ENCODE measurements around the gene NPIPA1.
"Not testable (repeated sequence)": the region's sequence is repeated elsewhere in the genome, so short reads cannot be mapped to it uniquely, and the experiment has no call there.

Gene NPIPA1

DNA sequence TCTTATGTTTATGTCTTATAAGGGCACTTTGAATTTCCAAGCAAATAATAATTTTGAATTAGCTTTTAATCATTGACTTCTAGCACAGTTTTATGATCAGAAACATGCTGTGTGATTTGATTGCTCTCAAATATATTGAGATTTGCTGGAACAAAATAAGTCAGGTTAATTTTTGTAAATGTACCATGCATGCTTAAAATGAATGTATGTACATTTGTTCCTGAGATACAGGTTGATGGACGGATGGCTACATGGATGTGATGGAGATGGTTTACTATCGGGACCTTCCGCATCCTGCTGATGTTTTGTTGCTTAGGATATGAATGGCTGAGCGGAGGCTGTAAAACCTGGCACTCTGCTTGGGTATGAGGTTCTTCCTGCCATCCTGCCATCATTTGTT, at the start of gene NPIPA1:
Gene NPIPA1 (plus strand): TSS at position 301 of the 400 bp plus-strand sequence. CDS start 0 bp downstream, at position 301.
- not testable (repeated sequence) for H3K9me3 ChIP-seq (ENCODE audit: severe bottlenecking); ATAC-seq (ENCODE audit: low read depth); H3K27me3 ChIP-seq (ENCODE audit: insufficient read depth, poor library complexity, severe bottlenecking); H3K27ac ChIP-seq (ENCODE audit: poor library complexity, severe bottlenecking); H3K4me3 ChIP-seq (ENCODE audit: severe bottlenecking); H3K36me3 ChIP-seq (ENCODE audit: low read depth); H3K4me1 ChIP-seq (ENCODE audit: insufficient read depth, poor library complexity, severe bottlenecking); DNase-seq (ENCODE audit: low spot score)

DNA sequence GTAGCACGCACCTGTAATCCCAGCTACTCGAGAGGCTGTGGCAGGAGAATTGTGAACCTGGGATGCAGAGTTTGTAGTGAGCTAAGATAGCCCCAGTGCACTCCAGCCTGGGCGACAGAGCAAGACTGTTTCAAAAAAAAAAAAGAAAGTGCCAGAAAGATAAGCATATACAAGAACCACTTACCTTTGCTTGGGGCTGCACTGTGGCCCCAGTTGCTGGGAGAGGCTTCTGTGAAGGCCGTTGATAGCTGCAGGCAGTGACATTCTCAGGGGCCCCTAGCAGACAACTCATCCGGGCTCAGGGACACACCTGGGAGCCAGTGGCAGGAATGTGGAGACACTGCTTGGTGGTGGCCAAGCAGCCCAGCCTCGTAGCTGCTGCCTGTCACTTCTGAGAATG, 45.1 kb upstream of the NPIPA1 start:
- not testable (repeated sequence) for DNase-seq (ENCODE audit: low spot score); H3K9me3 ChIP-seq (ENCODE audit: severe bottlenecking); H3K27me3 ChIP-seq (ENCODE audit: insufficient read depth, poor library complexity, severe bottlenecking); H3K27ac ChIP-seq (ENCODE audit: poor library complexity, severe bottlenecking); H3K4me3 ChIP-seq (ENCODE audit: severe bottlenecking); H3K4me1 ChIP-seq (ENCODE audit: insufficient read depth, poor library complexity, severe bottlenecking); H3K36me3 ChIP-seq (ENCODE audit: low read depth); ATAC-seq (ENCODE audit: low read depth)

DNA sequence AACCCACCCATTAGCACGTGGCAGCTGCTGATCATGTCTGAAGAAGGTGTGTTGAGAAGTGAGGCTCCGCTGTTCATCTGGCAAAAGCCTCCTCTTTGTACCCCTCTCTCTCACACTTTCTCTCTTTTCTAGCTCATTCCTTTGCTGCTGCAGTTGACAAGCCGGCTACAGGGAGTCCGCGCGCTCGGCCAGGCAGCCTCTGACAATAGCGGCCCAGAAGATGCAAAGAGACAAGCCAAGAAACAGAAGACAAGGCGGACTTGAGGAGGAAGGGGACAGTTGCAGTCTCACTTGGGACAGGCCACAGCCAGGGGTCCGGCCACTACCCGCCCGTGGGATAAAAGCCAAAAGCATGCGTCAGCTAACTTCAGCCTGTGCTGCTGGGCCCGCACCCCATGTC, 41.9 kb upstream of the NPIPA1 start:
- not testable (repeated sequence) for H3K4me1 ChIP-seq (ENCODE audit: insufficient read depth, poor library complexity, severe bottlenecking); DNase-seq (ENCODE audit: low spot score); H3K36me3 ChIP-seq (ENCODE audit: low read depth); H3K4me3 ChIP-seq (ENCODE audit: severe bottlenecking); H3K9me3 ChIP-seq (ENCODE audit: severe bottlenecking); H3K27me3 ChIP-seq (ENCODE audit: insufficient read depth, poor library complexity, severe bottlenecking); H3K27ac ChIP-seq (ENCODE audit: poor library complexity, severe bottlenecking); ATAC-seq (ENCODE audit: low read depth)

DNA sequence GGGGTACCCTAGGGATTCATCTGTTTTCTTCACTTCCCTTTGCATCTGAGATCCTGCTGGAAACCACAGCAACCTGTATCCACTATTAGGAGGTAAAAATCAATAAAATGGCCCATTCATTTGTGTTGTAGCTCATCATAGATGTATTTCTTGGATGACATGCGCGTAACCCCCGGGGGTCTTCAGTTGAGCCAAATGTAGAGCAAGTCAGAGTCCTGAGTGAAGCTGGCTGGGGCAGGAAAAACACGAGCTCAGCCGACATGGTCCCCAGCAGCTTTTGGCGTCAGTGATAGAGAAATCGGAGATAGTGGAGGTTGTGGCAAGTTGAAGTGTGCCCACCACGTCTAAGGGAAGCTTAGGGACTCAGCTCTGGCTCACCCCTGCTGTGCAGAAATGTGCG, 41.2 kb upstream of the NPIPA1 start:
- not testable (repeated sequence) for H3K27ac ChIP-seq (ENCODE audit: poor library complexity, severe bottlenecking); H3K36me3 ChIP-seq (ENCODE audit: low read depth); H3K4me3 ChIP-seq (ENCODE audit: severe bottlenecking); DNase-seq (ENCODE audit: low spot score); H3K9me3 ChIP-seq (ENCODE audit: severe bottlenecking); H3K4me1 ChIP-seq (ENCODE audit: insufficient read depth, poor library complexity, severe bottlenecking); H3K27me3 ChIP-seq (ENCODE audit: insufficient read depth, poor library complexity, severe bottlenecking); ATAC-seq (ENCODE audit: low read depth)

DNA sequence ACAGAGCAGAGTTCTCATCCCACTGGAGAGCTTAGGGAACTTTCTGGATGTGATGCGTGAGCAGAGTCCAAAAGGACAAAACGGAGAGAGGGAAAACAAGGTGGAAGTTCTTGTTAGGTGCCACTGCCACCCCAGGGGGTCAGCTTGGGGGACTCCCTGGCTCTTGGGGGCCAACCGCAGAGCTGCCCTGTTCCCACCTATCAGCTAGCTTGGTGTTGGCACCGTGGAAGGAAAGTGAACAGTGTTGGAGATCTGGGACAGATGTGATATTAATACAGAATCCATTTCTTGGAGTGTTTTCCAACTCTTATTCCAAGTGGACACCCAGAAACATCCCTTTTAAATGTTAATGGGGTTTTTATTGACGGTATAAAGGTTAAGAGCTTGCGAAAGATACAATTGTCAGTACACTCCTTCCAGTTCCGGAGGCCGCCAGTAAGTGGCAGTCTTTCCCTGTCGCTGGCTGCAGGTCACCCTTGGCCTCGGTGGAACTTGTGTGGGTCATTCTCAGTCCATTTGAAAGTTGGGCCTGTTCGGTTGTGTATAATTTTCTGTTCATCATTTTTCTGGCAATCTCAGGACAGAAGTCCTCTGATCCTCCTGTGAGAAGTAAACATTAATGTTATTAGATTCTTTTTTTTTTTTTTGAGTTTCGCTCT, 40.1 kb upstream of the NPIPA1 start:
- H3K4me3 ChIP-seq (ENCODE audit: severe bottlenecking); H3K4me1 ChIP-seq (ENCODE audit: insufficient read depth, poor library complexity, severe bottlenecking); H3K27ac ChIP-seq (ENCODE audit: poor library complexity, severe bottlenecking); H3K27me3 ChIP-seq (ENCODE audit: insufficient read depth, poor library complexity, severe bottlenecking); ATAC-seq (ENCODE audit: low read depth); H3K36me3 ChIP-seq (ENCODE audit: low read depth); H3K9me3 ChIP-seq (ENCODE audit: severe bottlenecking); DNase-seq (ENCODE audit: low spot score): not testable (repeated sequence)

GRCh38 chr16:14898162-14898561, 39.1 kb upstream of the NPIPA1 start:
- H3K4me1 ChIP-seq (ENCODE audit: insufficient read depth, poor library complexity, severe bottlenecking); DNase-seq (ENCODE audit: low spot score); ATAC-seq (ENCODE audit: low read depth); H3K36me3 ChIP-seq (ENCODE audit: low read depth); H3K27me3 ChIP-seq (ENCODE audit: insufficient read depth, poor library complexity, severe bottlenecking); H3K9me3 ChIP-seq (ENCODE audit: severe bottlenecking); H3K4me3 ChIP-seq (ENCODE audit: severe bottlenecking); H3K27ac ChIP-seq (ENCODE audit: poor library complexity, severe bottlenecking): not testable (repeated sequence)

DNA sequence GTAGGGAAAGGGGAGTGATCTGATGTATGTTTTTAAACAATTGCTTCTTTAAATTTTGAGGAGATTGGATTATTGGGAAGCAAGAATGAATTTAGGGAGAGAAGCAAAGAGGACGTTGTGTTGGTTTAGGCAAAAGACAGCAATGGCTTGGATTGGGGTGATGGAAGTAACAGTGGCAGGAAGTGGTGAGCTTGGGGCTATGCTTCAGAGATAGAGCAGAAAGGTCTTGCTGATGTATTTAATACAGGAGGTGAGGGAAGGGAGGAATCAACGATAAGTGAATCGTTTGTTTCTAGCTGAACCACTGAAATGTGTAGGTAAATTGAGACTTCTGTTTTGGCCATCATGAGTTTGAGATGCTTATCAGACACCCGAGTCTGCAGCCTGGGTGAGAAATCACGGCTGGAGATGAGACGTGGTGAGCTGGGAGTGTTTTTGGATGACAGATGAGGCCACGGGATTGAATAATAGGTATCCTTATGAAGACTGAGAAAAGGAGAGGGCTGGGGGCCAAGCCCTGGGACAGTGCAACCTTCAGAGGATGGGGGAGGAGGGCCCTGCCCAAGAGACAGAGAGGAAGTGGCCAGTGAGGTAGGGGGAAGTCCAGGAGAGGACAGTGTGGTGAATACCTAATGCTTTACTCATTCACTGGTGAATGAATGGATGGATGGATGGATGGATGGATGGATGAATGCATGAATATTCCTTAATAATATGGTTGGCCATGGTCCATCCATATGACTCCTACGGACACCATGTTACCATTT, 33.9 kb upstream of the NPIPA1 start:
- not testable (repeated sequence) for H3K27ac ChIP-seq (ENCODE audit: poor library complexity, severe bottlenecking); ATAC-seq (ENCODE audit: low read depth); H3K27me3 ChIP-seq (ENCODE audit: insufficient read depth, poor library complexity, severe bottlenecking); H3K4me1 ChIP-seq (ENCODE audit: insufficient read depth, poor library complexity, severe bottlenecking); H3K9me3 ChIP-seq (ENCODE audit: severe bottlenecking); H3K4me3 ChIP-seq (ENCODE audit: severe bottlenecking); H3K36me3 ChIP-seq (ENCODE audit: low read depth)
- peak; percentile 35 for DNase-seq (ENCODE audit: low spot score)

GRCh38 chr16:14909744-14910143, 27.5 kb upstream of the NPIPA1 start:
- DNase-seq (ENCODE audit: low spot score); H3K4me1 ChIP-seq (ENCODE audit: insufficient read depth, poor library complexity, severe bottlenecking); H3K9me3 ChIP-seq (ENCODE audit: severe bottlenecking); H3K36me3 ChIP-seq (ENCODE audit: low read depth); ATAC-seq (ENCODE audit: low read depth); H3K4me3 ChIP-seq (ENCODE audit: severe bottlenecking); H3K27me3 ChIP-seq (ENCODE audit: insufficient read depth, poor library complexity, severe bottlenecking); H3K27ac ChIP-seq (ENCODE audit: poor library complexity, severe bottlenecking): not testable (repeated sequence)

DNA sequence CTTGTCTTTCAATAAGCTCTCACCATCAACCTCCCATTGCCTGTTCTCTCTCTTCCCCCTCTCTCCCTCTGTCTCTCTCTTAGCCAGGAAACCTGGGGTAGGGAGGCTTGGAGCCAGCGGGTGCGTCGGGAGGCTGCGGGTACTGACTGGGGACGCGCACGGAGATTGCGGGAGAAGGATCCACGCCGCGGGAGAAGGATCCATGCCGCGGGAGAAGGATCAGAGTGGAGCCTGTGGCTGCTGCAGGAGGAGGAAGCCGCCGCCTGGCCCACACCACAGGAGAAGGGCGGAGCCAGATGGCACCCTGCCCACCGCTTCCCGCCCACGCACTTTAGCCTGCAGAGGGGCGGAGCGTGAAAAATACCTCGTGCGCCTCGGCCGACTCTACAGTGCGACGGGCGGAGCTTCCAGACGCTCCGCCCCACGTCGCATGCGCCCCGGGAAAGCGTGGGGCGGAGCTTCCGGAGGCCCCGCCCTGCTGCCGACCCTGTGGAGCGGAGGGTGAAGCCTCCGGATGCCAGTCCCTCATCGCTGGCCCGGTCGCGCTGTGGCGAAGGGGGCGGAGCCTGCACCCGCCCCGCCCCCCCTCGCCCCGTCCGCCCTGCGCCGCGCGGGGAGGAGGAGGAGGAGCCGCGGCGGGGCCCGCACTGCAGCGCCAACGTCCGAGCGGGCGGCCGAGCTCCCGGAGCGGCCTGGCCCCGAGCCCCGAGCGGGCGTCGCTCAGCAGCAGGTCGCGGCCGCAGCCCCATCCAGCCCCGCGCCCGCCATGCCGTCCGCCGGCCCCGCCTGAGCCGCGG, 26.2 kb upstream of the NPIPA1 start:
- not testable (repeated sequence) for H3K27me3 ChIP-seq (ENCODE audit: insufficient read depth, poor library complexity, severe bottlenecking); DNase-seq (ENCODE audit: low spot score)
- ATAC-seq (ENCODE audit: low read depth): peak; percentile 71

DNA sequence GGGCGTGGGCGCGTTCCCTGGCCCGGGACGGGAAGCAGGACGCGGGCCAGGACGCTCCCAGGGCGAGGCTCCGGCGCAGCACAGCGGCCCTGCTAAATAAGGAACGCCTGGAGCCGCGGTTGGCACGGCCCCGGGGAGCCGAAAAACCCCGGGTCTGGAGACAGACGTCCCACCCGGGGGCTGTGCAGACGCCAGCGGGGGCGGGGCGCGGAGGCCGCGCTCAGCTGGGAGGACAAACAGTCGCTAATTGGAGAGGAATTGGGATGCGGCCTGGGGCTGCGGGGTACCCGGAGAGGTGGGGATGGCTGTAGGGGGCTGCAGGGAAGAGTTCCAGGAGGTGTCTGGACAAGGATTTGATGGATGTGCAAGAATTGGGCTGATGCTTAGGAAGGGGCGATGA, 25.3 kb upstream of the NPIPA1 start:
- not testable (repeated sequence) for H3K36me3 ChIP-seq (ENCODE audit: low read depth); H3K27ac ChIP-seq (ENCODE audit: poor library complexity, severe bottlenecking); H3K9me3 ChIP-seq (ENCODE audit: severe bottlenecking); H3K4me1 ChIP-seq (ENCODE audit: insufficient read depth, poor library complexity, severe bottlenecking); ATAC-seq (ENCODE audit: low read depth); H3K27me3 ChIP-seq (ENCODE audit: insufficient read depth, poor library complexity, severe bottlenecking)
- H3K4me3 ChIP-seq (ENCODE audit: severe bottlenecking): peak overlapping the region; percentile 68
- peak; percentile 21 for DNase-seq (ENCODE audit: low spot score)

More for the DNA sequence above, 26.2 kb upstream of the NPIPA1 start:
- not testable (repeated sequence) for H3K9me3 ChIP-seq (ENCODE audit: severe bottlenecking); H3K4me3 ChIP-seq (ENCODE audit: severe bottlenecking); H3K27ac ChIP-seq (ENCODE audit: poor library complexity, severe bottlenecking); H3K36me3 ChIP-seq (ENCODE audit: low read depth); H3K4me1 ChIP-seq (ENCODE audit: insufficient read depth, poor library complexity, severe bottlenecking)

GRCh38 chr16:14912588-14912987, 24.7 kb upstream of the NPIPA1 start:
- H3K27me3 ChIP-seq (ENCODE audit: insufficient read depth, poor library complexity, severe bottlenecking); ATAC-seq (ENCODE audit: low read depth); H3K9me3 ChIP-seq (ENCODE audit: severe bottlenecking); H3K4me3 ChIP-seq (ENCODE audit: severe bottlenecking); H3K27ac ChIP-seq (ENCODE audit: poor library complexity, severe bottlenecking); H3K36me3 ChIP-seq (ENCODE audit: low read depth); DNase-seq (ENCODE audit: low spot score); H3K4me1 ChIP-seq (ENCODE audit: insufficient read depth, poor library complexity, severe bottlenecking): not testable (repeated sequence)
